Activated naive CD4-positive, alpha-beta T cell treated with anti-CD3 and anti-CD28 coated beads, Interleukin-2, amount 50 U/mL, for 72 hours (primary cell): ENCODE measurements around the gene MIOS. TPM values are rescaled to one million over a fixed set of nuclear protein-coding genes. Genes with fewer than 3 reads are reported as not detected.
A peak's percentile ranks its signal among the peaks of the same experiment; 100 is the strongest.
"Not testable (repeated sequence)": the region's sequence is repeated elsewhere in the genome, so short reads cannot be mapped to it uniquely, and the experiment has no call there.

ENCODE experiments used
- ATAC-seq, 2 donors: fragments of 150-1000 bp; cut with Tn5 transposase; 2 replicates each; pipeline ENCODE4 v1.10.0; 2021; ENCODE audit warnings: mild to moderate bottlenecking in 2 of 2, moderate library complexity in 2 of 2
- DNase-seq, 2 donors: peaks; one replicate each; pipeline ENCODE4 v3.0.0; 2021 to 2022; ENCODE audit warnings: low spot score in 2 of 2
- H3K27ac Mint-ChIP-seq, 2 donors: one replicate each; pipeline ENCODE4 v1.8.0; 2022; ENCODE audit warnings: mild to moderate bottlenecking in 2 of 2, mixed read lengths in 2 of 2
- H3K36me3 Mint-ChIP-seq, 2 donors: one replicate each; pipeline ENCODE4 v1.8.0; 2022; ENCODE audit warnings: mixed read lengths in 2 of 2
- H3K9me3 Mint-ChIP-seq, 2 donors: one replicate each; pipeline ENCODE4 v1.8.0; 2022; ENCODE audit warnings: mixed read lengths in 2 of 2
- total RNA-seq, 2 donors: library from RNA; stranded (reverse); gene quantifications; one replicate each; pipeline ENCODE4 v1.2.3, GENCODE V29; 2022

The MIOS gene
- total RNA-seq, 2 donors from 2014 or later, result 20.8 to 65.3 TPM

DNA sequence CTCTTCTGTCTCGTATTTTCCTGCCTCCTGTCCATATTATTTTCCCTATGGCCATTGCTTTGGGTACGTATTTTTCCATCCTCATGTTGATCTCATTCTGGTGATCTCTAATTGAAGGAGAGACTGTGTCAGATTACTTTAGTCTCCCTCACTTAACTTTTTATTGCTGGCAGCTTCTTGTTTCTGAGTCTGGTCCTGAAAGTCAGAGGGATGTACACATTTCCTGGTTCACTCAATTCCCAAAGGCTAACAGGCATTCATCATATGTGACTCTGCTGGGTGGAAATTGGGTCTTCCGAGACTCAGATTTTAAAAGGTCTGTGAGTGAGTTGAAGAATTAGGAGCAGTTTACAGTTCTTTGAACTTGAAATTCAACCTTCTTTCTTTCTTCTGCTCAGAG lies 84.8 kb downstream of the MIOS start:
- no peak for DNase-seq
- ATAC-seq, result no peak
- Mint-ChIP-seq H3K36me3 (peaks cover 3 to 6% of the 10 kb centered on the region in 2 donors), H3K27ac (peak overlapping the region in 1 of 2 donors; percentile 34), H3K9me3 (no peaks in the 10 kb centered on the region)

DNA sequence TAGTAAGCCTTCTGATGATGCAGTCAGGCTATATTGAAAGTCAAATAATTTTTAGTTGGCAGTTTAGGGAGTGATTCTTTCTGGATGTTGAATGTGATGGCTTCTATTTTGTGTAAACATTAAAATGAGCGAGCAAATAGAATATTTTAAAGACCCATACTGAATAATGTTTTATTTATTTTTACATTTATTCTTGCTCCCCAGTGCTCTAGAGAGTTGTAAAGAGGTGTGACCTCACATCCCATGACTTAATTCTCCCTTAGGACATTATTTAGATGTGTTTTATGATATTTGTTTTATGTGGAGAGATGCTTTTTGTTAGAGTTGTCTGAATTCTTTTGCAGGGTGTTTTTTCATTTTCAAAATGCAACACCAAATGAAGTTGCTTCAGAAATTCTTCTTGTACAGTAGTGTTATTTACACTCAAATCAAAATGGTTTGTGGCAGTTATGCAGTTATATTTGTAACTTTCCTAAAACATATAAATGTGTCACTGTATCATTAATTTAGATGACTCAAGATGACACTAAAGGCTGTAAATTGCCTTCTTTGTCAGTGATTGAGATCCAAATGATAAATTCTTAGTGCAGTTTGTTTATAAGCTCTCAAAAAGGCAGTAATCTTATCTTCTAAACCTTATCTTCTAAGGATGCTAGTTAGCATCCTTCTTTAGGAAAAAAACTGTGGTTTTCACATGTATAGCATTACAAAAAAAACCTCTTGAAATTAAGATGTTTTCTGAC lies 86.3 kb downstream of the MIOS start:
- peaks cover 0 to 7% of the 10 kb centered on the region in 2 donors for H3K9me3 Mint-ChIP-seq
- peaks cover 10 to 18% of the 10 kb centered on the region in 2 donors for H3K36me3 Mint-ChIP-seq
- no peak overlapping the region for H3K27ac Mint-ChIP-seq
- ATAC-seq (no peak), DNase-seq (no peak)

DNA sequence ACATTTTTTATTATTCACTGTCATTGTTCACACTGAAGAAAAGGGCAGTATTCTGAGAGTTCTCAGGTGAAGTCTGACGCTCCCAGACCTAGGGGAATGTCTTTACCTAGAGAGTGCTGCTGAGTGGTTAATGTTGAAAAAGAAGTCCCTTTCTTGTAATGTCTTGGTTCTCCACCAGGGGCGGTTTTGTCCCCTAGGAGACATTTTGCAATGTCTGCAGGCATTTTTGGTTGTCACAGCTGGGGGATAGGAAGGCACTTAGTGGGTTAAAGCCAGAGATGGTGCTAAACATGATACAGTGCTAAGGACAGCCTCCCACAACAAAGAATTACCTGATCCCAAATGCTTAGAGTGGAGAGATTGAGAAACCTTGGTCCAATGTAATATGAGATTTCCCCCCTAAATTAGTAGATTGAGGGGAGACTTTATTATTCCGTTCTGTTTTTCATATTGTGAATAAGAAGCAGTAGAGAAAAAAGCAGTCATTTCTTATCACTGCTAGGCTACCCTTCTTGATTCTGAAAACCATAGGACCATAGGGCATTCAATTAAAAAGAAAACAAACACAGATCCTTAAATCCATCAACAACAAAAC lies 87.0 kb downstream of the MIOS start:
- Mint-ChIP-seq H3K9me3 (peaks cover 0 to 14% of the 10 kb centered on the region in 2 donors), H3K27ac (no peak overlapping the region), H3K36me3 (peaks cover 16 to 25% of the 10 kb centered on the region in 2 donors)
- peak in 1 of 2 donors; percentile 24 for ATAC-seq
- peak in 1 of 2 donors; percentile 32 for DNase-seq

DNA sequence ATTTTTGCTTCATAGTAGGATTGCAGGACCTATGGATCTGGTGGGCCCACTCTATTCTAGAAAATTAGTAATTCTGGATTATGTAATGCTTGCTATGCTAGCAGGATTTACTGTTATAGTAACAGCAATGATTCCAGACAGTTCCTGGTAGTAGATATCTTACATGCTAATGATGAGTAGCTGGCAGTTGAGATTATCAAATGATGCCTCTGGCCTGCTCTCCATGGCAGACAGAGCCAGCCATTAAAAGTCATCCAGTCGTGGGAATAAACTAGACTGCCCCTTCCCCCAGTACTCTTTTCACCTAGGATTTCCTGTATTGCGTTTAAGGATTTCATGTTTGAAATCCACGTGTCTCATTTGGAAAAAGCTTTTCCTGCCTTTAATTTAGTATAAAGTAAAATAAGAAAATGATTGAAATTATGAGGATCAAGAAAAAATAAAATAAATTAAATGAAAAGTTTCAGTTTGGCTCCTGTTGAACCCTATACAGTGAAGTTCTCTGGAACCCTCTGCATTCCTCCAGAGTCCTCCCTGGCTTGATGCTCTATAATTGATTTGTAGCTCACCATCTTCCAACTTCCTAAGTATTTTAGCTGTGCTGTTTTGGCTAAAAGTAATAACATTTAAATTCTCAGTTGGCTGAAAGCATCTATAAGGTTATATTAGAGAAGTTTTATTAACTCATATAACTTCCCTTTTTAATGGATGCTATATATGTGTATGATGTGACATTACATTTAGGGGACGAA lies 88.5 kb downstream of the MIOS start:
- Mint-ChIP-seq H3K36me3 (peaks cover 27 to 37% of the 10 kb centered on the region in 2 donors), H3K9me3 (peaks cover 8 to 28% of the 10 kb centered on the region in 2 donors), H3K27ac (no peak overlapping the region)
- DNase-seq (no peak), ATAC-seq (no peak)

DNA sequence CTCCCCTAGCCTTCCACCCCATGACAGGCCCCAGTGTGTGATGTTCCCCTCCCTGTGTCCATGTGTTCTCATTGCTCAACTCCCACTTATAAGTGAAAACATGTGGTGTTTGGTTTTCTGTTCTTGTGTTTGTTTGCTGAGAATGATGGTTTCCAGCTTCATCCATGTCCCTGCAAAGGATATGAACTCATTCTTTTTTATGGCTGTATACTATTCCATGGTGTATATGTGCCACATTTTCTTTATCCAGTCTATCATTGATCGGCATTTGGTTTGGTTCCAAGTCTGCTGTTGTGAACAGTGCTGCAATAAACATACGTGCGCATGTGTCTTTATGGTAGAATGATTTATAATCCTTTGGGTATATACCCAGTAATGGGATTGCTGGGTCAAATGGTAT lies 89.8 kb downstream of the MIOS start:
- DNase-seq, H3K27ac Mint-ChIP-seq, ATAC-seq: not testable (repeated sequence)
- H3K9me3 Mint-ChIP-seq, result peaks cover 8 to 29% of the 10 kb centered on the region in 2 donors
- H3K36me3 Mint-ChIP-seq, result peaks cover 27 to 40% of the 10 kb centered on the region in 2 donors

Other genes with a start within 250 kb of the MIOS start
- under 1 TPM in 1 of 2 donors, not detected in 1; 0.09 TPM for gene COL28A1, start 31.0 kb upstream of the MIOS start, total RNA-seq
- gene UMAD1, start 73.9 kb downstream of the MIOS start, total RNA-seq, result 10 to 100 TPM; 11.8 to 13.0 TPM
- gene RPA3, start 151.7 kb downstream of the MIOS start, total RNA-seq, result 100 to 1,000 TPM; 150 to 163 TPM